Stimulated activated CD4-positive, alpha-beta T cell treated with anti-CD3 and anti-CD28 coated beads, Interleukin-4, amount 100 ng/mL, for 1 hour (primary cell): ENCODE results near the gene DNAJA3.
"Not testable (repeated sequence)": the region's sequence is repeated elsewhere in the genome, so short reads cannot be mapped to it uniquely, and the experiment has no call there.

Experiments
- DNase-seq: peaks from one replicate; pipeline ENCODE4 v3.0.0-alpha.2; 2020

The DNAJA3 gene

DNA sequence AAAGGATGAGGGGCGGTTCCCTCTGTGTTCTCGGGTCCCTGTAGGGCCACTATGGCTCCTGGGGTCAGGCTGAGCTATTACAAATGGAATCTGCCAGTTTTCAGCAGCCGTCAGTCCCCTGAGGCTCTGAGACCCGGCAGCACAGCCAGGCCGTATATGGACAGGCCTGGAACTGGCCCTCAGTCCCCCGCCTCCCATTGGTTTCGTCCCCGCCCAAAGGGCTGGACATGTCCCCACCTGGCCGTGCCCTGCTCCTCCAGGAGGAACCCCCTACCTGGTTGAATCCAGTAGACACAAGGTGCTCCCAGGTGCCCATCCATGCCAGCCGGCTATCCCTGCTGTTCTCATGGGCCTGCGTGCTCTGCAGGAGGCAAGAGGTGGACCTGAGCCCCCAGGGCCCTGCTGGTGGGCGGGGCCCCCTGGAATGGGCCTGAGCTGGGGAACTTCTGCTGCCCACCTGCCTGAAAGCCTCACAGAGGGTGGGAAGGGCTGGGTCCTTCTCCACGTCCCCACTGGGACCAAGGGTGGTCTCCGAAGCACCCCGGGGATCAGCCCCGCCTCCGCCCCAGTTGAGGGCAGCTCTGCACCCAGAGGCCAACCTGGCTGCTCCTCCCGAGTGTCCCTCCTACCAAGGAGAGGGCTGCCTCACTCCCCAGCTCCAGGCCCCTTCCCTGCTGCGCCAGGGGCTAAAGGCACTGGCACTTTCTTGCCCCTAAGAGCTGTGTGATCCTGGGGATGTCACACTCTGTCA lies 37.2 kb upstream of the DNAJA3 start:
- no peak for DNase-seq

DNA sequence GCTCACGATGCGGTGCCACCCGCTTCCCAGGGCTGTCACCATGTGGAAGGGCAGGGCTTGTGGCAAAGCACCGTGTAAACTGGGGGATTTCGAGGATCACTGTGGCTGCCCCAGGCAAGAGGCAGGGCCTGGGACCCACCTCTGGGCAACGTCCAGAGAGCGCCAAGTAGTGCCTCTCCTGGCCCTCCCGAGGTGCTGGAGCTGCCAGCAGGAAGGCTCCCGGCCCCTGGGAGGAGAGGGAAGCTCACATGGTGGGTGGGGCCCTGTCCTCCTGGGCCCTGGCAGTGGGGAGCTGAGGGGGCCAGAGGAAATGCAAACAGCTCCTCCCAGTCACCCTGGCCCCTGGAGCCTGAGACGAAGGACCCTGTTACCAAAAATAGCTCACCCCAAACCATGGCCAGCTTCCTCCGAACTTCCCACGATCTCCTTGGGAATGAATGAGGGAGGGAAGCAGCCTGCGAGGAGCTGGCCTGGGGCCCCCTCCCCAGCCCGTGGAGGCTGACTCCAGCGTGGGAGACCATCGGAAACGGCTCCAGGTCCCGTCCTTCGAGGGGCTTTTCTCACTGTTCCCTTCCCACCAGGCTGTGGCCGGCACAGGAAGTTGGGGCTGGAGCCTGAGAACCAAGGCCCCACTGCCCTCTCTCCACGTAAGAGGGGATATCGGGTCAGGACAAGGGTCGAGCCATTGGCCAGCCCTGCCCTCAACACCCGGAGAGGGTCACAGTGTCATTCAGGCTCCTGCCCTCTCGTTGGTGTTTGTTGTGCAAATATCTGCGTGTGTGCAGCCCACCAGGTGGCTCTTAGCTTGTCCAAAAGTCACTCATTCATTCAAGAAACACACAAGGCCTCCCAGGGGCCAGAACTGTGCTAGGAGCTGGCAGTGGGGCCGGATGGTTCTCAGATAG lies 36.4 kb upstream of the DNAJA3 start:
- DNase-seq, result no peak

DNA sequence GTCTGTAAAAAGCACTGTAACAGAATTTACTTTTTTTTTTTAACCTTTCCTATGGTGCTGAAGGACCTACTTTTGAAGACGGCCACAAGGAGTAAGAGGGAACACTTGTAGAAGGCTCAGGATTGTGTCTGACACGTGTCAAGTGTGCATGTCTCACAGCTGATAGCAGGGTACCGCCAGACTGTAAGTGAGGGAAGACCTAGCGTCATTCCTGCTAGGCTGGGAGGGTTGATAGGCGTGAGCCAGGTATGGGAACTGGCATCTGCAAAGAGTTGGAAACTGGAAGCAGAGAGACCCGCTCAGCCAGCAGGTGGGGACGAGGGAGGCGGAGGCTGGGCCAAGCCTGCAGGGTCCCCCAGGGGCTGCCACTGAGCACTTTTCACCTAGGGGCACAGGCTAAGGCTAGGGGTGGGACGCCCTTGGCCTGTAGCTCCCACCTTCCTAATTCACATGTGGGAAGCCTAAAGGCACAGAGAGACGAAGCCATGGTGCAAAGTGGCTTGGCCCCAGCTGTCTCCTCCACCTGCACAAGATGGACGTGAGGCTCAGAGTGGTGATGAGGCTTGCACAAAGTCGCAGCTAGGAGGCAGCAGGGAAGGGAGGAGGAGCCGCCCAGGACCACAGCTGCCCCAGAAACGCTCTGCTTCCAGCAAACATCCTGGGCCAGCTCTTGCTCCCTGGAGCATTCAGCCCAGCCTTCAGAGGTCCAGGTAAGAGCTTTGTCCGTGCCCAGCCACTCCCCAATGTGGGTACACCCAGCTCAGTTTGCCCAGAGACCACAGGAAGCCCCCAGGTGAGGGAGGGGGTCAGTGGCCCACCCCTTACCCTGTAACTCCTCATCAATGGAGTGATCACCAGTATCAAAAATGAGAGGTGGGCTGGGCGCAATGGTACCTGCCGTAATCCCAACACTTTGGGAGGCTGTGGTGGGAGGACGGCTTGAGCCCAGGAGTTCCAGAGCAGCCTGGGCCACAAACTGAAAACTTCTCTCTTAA lies 35.1 kb upstream of the DNAJA3 start:
- no peak for DNase-seq

DNA sequence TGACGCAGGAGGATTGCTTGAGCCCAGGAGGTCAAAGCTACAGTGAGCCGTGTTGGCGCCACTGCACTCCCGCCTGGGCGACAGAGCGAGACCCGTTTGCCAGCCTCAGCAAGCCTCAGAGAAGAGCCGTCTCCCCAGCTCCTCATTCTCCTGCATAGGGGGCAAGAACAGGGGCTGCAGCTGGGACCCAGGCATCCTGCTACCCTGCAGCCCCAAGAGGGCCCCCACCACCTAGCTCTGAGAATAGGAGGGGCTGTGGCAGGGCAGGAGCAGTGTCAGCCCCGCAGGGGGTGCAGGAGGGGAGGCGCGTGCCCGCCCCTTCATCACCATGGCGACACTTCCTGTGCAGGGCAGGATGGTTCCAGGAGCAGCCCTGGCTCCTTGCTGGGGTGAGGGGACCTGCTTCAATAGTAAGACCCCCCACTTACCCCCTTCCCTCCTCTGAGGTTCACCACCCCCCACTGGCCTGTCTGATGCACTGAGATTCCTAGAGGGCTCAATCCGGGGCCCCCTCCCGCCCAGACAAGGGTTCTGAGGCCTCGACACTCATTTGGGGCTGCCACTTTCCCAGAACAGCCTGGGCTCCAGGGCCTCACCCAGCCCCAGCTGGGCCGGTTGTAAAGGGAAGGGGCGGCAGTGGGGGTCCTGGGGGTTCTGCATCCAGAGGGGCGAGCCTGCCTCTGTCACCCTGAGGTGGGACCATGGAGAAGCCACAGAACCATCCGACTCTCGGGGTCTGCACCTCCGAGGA lies 33.9 kb upstream of the DNAJA3 start:
- no peak for DNase-seq

DNA sequence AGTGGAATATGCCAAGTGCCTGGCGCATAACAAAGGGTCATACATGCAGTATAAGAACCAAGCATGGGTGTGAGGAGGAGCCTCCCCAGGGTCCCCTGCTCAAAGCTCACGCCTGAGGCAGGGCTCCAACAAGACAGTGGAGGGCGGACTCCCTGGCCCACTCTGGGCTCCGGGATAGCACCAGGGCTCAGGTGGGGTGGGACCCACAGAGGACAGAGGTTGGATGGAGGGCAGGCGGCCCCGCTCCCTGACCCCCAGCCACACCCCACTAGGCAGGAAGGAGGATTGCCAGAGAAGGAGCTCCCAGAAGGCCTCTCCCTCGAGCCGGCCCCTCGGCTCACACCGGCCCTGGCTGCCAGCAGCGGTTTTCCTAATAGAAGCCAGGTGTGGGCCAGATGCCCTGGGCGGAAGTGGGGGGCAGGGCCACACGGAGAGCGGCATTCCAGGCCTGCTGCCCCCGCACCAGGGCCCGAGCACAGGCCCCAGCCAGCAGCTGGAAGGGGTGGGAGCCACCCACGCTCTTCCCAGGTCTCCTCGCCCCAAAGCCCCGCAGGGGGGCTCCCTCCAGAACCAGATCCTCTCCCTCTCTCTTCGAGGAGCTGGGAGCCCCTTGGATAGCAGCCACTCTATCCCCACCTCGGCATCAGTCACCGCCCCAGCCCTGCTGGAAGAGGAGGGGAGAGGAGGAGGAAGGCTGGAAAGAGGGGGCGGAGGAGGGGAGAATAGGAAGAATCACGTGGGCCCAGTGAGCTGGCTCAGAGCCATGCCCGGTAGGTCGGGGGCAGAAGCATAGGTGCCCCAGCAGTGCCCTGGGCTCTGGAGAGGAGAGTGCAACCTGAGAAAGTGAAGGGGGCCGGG lies 33.1 kb upstream of the DNAJA3 start:
- DNase-seq, result no peak

DNA sequence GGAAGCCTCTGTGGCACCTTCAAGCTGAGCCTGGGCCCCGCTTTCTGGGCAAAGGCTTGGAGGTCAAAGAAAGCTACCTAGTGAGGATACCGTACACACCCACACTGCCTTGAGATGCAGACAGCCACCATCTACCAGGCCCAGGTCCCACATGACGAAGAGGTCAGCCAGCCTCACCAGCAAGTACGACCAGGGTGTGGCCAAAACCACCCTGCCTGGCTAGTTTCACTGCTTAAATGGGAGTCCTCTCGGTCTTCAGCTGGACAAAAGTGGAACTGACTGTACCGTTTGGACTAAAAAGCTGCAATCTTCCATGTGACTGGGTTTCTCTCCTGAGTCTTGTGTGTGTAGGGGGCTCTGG lies 32.4 kb upstream of the DNAJA3 start:
- DNase-seq, result no peak

DNA sequence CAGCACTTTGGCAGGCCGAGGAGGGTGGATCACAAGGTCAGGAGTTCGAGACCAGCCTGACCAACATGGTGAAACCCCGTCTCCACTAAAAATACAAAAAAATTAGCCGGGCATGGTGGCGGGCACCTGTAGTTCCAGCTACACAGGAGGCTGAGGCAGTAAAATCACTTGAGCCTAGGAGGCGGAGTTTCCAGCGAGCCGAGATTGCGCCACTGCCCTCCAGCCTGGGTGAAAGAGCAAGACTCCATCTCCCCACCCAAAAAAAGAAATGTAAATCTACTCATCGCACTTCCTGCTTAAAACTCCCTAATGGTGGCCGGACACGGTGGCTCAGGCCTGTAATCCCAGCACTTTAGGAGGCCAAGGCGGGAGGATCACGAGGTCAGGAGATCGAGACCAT lies 31.8 kb upstream of the DNAJA3 start:
- DNase-seq, result not testable (repeated sequence)

DNA sequence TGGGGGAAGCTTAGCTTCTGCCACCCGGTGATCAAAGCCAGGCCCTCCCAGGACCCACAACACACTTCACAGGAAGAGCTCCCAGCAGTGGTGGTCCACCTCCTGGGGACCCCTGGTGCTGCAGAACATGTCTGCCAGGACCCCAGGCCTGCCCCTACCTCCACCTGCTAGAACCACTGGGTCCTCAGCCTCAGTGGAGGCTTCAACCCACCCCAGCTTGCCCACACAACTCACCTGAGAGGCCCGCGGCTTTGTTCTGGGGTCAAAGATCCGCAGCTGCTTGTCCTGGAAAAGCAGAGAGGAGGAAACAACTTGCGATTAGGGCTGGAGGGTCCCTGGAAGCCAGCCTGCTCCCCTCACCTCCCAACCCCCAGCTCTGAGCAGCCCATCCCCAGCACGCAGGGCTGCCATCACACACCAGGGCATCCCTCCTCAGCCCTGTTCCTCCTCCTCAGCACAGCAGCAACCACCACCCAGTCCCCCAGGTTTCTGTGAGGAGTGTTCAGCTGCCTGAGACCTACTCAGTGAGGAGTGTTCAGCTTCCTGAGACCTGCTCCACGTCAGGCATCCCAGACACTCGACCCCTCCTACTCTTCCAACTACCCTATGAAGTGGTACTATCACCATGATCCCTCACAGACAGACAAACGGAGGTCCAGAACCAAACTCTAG lies 30.5 kb upstream of the DNAJA3 start:
- DNase-seq, result no peak

DNA sequence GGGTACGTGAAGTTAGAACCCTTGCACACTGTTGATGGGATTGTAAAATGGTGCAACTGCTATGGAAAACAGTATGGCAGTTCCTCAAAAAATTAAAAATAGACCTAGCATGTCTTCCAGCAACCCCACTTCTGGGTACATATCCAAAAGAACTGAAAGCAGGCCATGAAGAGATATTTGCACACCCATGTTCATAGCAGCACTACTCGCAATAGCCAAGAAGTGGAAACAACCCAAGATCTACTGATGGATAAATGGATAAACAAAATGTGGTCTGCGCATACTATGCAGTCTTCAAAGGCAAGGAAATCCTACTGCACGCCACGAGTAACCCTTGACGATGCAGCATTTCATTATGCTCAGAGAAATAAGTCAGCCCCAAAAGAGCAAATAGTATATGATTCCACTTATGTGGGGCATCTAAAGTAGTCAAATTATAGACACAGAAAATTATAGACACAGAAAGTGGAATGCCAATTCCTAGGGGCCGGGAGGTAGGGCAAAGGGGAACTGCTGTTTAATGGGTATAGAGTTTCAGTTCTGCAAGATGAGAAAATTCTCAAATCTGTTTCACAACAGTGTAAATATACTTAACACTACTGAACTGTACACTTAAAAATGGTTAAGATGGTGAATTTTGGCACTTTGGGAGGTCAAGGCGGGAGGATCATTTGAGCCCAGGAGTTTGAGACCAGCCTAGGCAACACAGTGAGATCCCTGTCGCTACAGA lies 26.5 kb upstream of the DNAJA3 start:
- DNase-seq, result no peak

DNA sequence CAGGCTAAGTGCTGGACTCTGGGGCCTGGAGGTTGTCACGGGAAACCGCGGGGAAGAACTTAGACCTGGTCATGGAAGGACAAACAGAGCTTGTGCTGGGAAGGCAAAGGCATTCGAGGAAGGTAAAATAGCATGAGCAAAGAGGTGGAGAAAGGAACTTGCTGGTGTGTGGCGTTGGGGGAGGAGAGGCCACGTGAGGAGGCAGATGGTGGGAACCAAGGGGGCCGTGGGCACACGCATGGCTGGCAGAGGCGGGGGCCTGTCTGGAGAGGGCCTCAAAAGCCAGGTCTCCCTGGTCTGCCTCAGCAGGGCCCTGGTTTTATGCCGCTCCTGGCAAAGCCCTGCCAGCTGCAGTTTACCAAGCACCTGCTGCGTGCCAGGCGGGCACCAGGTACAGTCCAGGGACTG lies 24.6 kb upstream of the DNAJA3 start:
- no peak for DNase-seq

DNA sequence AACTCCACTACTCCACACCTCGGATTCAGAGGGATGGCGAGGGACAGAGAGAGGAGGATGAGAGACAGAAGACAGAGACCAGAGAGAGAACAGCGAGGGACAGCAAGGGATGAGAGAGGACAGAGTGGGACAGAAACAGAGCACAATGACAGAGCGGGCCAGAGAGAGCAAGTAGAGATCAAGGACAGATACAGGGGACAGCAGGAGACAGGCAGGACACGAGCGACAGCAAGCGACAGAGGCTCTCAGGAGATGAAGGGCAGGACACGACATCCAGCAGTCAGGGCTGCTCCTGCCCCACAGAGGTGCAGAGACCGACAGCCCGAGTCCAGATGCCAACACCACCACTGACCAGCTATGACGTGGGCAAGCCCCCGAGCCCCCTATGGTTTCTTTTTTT lies 24.2 kb upstream of the DNAJA3 start:
- no peak for DNase-seq

DNA sequence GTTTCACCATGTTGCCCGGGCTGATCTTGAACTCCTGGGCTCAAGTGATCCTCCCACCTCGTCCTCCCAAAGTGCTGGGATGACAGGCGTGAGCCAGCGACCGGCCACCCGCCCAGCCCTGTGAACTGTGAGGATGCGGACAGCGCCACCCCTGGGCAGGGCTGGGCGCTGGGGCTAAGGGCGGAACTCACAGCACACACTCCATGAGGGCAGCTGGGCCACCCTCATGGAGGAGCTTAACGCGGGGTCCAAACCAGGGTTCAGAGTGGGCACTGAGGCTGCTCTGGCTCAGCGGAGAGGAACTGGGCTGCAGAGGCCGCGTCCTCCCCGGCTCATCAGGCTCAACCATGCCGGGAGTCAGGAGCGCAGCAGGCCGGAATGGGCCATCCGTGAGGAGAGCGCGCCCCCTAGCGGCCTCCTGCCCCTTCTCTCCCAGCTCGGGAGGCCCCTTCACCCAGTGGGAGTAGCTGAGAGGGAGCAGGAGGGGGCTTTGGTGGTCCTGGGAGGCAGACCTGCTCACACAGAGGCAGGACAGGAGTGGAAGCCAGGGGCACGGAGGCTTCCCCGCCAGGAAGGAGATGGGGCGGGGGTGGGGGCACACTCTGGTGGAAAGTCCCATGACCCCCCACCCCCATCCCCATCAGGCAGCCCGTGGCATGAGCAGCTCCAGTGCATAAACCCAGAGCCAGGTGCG lies 23.1 kb upstream of the DNAJA3 start:
- peak; percentile 75 for DNase-seq

DNA sequence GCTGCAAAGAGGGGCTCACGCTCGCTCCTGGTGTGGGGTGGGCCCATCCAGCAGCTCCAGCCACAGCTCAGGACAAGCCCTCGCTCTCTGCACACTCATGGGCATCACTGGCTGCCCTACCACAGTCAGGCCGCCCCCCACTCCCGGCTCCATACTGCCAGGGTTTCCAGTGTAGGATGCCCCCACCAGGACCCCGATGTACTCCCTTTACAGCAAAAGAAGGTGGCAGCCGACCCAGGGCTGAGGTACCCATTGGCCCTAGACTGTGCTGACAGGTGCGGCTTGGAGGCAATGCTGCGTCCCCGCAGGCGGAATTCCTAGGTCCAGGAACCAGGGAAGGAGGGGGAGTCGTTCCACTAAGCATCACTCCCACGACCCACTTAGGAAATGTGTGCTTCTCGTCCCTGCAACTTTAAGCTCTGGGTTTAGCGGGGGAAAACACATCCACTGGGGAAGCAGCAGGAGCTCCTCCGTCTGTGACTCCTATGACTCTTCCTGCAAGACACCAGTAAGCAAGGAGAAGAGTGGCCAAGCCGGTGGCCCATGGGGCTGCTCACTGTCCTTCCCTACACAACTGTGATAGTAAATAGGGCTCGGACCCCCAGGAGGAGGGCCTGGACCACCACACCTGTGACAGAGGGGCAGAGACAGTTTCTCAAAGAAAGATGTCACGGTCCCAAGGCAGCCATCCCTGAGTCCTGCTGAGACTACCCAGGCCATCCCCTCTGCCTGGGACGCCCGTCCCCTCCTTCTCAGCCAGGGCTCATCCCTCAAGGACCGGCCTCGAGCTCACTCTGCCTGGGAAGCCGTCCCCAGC lies 22.3 kb upstream of the DNAJA3 start:
- DNase-seq, result no peak

DNA sequence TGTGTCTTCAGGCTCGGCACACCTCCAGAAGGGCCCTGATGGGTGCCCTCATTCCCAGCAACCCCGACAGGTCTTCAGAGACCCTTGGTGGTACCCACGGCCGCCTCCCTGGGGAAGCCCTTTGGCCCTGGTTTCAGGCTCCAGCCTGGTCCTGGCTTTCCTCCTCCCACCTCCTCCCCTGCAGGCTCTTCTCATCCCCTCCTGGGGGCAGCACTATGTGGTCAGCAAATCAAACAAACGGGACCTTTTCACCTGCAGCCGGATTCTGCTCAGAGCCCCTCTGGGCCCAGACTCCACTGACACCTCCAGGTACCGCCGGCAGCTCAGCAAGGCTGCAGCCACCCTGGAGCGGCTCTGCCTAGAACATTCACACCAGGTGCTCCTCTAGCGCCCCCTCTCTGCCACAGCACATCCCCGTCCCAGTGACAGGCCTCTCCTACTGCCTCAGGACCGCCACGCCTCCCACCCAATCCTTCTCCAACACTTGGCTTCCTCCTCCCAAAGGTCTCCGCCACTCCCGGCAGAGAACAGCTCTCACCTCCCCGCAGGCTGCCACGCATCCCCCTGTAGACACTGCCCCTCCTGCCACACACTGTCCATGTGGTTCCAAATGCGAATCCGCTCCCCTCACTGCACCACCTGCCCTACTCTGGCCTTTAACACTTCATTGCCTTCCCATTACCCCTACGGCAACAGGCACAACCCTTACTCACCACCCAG lies 21.3 kb upstream of the DNAJA3 start:
- DNase-seq, result peak; percentile 29

DNA sequence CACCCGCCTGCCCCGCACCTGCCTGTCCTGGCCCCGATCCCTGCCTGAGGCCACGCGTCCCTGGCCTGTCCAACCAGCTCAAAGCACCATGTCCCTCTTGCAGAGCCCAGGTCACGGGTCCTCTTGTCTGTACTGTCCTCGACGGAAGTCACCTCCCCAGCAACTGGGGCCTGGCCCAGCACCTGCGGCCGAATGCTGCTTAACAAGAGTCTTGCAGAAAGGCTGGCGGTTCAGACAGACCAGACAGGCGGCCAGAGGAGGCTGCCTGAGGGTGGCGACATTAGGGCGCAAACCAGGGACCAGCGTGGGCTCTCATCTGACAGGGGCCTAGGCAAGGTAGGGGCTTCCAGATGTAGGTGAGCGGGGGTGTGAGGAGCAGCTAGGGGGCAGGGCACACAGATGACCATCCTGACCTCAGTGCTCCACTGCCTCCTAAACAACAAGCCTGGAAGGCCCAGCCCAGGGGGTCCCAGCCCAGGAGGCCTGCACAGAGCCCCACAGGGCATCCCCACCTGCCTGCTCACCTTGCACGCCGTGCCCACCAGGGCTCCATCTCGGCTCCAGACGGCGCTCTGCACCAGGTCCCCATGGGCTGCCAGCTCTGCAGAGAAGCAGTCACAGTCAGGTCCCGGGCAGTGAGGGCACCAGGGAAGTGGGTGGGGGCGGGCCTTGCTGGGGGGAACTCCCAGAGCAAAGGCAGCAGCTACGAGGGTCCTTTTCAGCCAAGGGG lies 20.5 kb upstream of the DNAJA3 start:
- no peak for DNase-seq

DNA sequence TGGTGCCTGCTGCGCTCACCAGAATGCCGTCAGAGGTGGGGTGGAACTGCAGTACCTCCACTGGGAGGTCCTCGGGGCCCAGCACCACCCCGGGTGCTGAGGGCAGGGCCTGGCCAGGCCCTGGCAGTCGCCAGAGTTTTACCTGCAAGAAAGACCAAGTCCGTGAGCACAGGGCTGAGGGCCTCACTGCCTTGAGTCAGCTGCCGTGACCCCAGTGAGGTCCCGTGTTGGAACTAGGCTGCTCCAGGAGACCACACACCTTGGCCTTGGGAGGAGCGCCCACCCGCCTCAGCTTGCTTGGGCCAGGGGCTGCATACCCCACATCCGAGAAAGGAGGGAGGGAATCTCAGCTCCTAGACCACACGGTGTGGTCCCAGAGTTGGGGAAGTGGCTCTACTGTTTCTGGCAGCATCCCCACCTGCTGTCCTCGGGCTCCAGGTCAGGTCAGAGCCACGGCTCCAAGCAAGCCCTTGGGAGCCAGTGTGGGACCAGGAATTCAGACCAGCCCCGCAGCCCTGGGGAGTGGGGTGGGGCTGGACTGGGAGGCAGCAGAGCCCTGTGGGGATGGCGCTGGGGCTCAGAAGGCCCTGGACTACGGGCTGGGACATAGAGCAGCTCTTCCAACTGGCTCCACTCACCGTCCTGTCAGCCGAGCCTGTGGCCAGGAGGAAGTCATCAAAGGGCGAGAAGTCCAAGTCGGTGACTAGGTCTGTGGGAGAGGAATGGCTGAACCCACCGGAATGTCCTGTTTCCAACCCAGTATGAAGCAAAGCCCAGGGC lies 17.9 kb upstream of the DNAJA3 start:
- DNase-seq, result no peak
